HepG2 (cell line): ENCODE measurements around the gene RNF123. TPM values are rescaled to one million over a fixed set of nuclear protein-coding genes. Genes with fewer than 3 reads are reported as not detected.
A peak's percentile ranks its signal among the peaks of the same experiment; 100 is the strongest.

Experiments used
- ATM ChIP-seq: fragments of 450-650 bp; IDR thresholded peaks from 2 replicates; pipeline ENCODE4 v1.7.1; 2017; ENCODE audit warnings: mild to moderate bottlenecking, borderline replicate concordance
- DNMT3B ChIP-seq: conservative IDR thresholded peaks from 2 replicates; pipeline ENCODE4 v1.6.1; 2016; ENCODE audit warnings: missing biosample characterization, control low read depth
- FOXJ3 ChIP-seq: sonication (generic); formaldehyde crosslinking; IDR thresholded peaks from 2 replicates; pipeline ENCODE4 v1.4.0; 2020; ENCODE audit warnings: missing genetic modification reagents, mild to moderate bottlenecking, borderline replicate concordance
- KLF13 ChIP-seq: sonication (generic); formaldehyde crosslinking; IDR thresholded peaks from 2 replicates; pipeline ENCODE4 v1.4.0; 2020; ENCODE audit warnings: mild to moderate bottlenecking, missing genetic modification reagents
- SIX1 ChIP-seq: sonication (generic); formaldehyde crosslinking; IDR thresholded peaks from 2 replicates; pipeline ENCODE4 v1.4.0; 2020; ENCODE audit warnings: missing genetic modification reagents, borderline replicate concordance
- SMC3 ChIP-seq: IDR thresholded peaks from 2 replicates; pipeline ENCODE4 v1.6.1; 2011; ENCODE audit warnings: low read length, improper control_type of control experiment
- YEATS2 ChIP-seq: sonication (generic); formaldehyde crosslinking; IDR thresholded peaks from 2 replicates; pipeline ENCODE4 v1.4.0; 2020; ENCODE audit warnings: missing genetic modification reagents, borderline replicate concordance
- ZFP1 ChIP-seq: IDR thresholded peaks from 2 replicates; pipeline ENCODE4 v1.6.1; 2016
- ZNF331 ChIP-seq: sonication (generic); formaldehyde crosslinking; IDR thresholded peaks from 2 replicates; pipeline ENCODE4 v1.4.0; 2020; ENCODE audit warnings: missing genetic modification reagents
- ZNF780A ChIP-seq: sonication (generic); formaldehyde crosslinking; IDR thresholded peaks from 2 replicates; pipeline ENCODE4 v1.8.0; 2022; ENCODE audit warnings: mild to moderate bottlenecking, missing genetic modification reagents, moderate library complexity
- ZNF83 ChIP-seq: sonication (generic); formaldehyde crosslinking; IDR thresholded peaks from 2 replicates; pipeline ENCODE4 v1.4.0; 2020; ENCODE audit warnings: missing genetic modification reagents, mild to moderate bottlenecking, borderline replicate concordance
- polyA plus RNA-seq, 8 experiments: library from polyadenylated mRNA; depleted of rRNA in 3 of 8; stranded (reverse) in 7 of 8; unstranded in 1 of 8; fragments of >200 nt; fragmentation: Illumina TruSeq in 4 of 8; extraction: Trizol in 4 of 8; gene quantifications; 2 replicates each; pipeline versions ENCODE4 v1.2.1 to v1.2.3, GENCODE V29; 2011 to 2016; ENCODE audit warnings: low read depth in 4 of 8, missing spikeins in 1 of 8, mixed read lengths in 1 of 8; ENCODE audit not compliant: insufficient read depth in 1 of 8
- total RNA-seq, 5 experiments: library from RNA; depleted of rRNA; stranded (reverse); fragments of >200 nt; fragmentation: Illumina TruSeq; extraction: Trizol; gene quantifications; 2 replicates each; pipeline ENCODE4 v1.2.3, GENCODE V29; 2016; ENCODE audit warnings: low read depth in 1 of 5
- TF ChIP-seq, protein P1 (sequence below): sonication (generic); formaldehyde crosslinking; IDR thresholded peaks from 2 replicates; pipeline ENCODE4 v1.5.0; 2020; ENCODE audit warnings: missing genetic modification reagents, mild to moderate bottlenecking, borderline replicate concordance
- TF ChIP-seq, protein P2 (sequence below): sonication (generic); formaldehyde crosslinking; IDR thresholded peaks from 2 replicates; pipeline ENCODE4 v1.9.0; 2021; ENCODE audit warnings: mild to moderate bottlenecking, missing genetic modification reagents
- TF ChIP-seq, protein P3 (sequence below): sonication (generic); formaldehyde crosslinking; IDR thresholded peaks from 2 replicates; pipeline ENCODE4 v1.4.0; 2020; ENCODE audit warnings: mild to moderate bottlenecking, missing genetic modification reagents, borderline replicate concordance

The RNF123 gene
- total and polyA plus RNA-seq, 2 of the 13 experiments (the other 11 are each of a cell fraction or from before 2014, with no cell fraction given), result 29.9 to 82.2 TPM

DNA sequence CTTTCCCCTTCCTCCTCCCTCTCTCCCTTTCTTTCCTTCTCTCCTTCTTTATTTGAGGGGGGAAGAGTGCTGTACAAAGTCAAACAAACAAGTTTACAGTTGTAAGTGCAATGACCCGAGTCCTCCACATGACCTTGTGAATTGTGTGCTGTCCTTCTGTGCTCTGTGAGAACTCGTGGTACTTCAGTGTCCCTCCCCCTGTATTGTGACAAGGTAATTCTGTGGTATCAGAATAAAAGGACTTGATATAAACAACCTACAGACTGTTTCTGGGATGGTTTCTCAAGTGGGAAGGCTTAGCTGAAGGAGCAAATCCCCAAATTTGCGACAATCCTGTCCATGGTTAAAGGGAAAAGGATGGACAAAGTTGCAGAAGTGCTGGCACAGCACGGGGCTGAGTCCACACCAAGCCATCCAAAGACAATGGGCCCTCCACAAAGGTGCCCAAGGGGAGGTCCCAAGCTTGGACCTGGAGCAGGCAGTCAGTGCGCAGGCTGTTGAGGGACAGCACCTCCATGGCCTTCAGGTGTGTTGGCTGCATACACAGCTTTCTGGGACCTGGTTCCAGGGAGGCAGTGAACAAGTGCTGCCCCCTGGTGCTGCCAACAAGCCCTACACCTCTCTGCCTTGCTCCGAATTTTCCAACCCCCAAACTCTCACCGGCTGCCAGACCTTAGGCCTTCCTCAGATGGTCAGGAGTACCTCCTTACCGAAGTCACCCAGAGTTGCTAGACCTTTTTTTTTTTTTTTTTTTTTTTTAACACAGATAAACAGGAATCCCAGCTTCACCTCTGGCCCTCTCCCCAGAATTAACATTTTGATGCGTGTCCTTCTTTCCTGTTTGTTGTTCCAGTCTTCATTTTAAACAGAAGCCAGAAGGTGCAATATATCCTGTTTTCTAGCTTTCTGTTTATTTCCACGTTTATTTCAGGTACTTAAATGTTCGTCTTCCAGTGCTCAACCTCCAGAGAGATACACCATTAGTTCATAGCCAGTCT, 17.8 kb upstream of the RNF123 start (continued):
- TF ChIP-seq SIX1 (CRISPR knock-in tag), result no peak; the same call in 1 of the 2 replicates
- TF ChIP-seq ZNF83 (CRISPR knock-in tag), result no peak
- TF ChIP-seq, protein P1, sequence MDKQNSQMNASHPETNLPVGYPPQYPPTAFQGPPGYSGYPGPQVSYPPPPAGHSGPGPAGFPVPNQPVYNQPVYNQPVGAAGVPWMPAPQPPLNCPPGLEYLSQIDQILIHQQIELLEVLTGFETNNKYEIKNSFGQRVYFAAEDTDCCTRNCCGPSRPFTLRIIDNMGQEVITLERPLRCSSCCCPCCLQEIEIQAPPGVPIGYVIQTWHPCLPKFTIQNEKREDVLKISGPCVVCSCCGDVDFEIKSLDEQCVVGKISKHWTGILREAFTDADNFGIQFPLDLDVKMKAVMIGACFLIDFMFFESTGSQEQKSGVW (CRISPR knock-in tag), result no peak
- no peak for TF ChIP-seq ZNF780A (CRISPR knock-in tag)
- peak; percentile 95 for TF ChIP-seq SMC3
- TF ChIP-seq ZFP1 (CRISPR knock-in tag), result no peak
- no peak for TF ChIP-seq ATM
- peak; percentile 70 for TF ChIP-seq FOXJ3 (CRISPR knock-in tag)
- TF ChIP-seq YEATS2 (CRISPR knock-in tag), result peak; percentile 49; the same call in 1 of the 2 replicates
- no peak for TF ChIP-seq KLF13 (CRISPR knock-in tag)
- TF ChIP-seq, protein P2, sequence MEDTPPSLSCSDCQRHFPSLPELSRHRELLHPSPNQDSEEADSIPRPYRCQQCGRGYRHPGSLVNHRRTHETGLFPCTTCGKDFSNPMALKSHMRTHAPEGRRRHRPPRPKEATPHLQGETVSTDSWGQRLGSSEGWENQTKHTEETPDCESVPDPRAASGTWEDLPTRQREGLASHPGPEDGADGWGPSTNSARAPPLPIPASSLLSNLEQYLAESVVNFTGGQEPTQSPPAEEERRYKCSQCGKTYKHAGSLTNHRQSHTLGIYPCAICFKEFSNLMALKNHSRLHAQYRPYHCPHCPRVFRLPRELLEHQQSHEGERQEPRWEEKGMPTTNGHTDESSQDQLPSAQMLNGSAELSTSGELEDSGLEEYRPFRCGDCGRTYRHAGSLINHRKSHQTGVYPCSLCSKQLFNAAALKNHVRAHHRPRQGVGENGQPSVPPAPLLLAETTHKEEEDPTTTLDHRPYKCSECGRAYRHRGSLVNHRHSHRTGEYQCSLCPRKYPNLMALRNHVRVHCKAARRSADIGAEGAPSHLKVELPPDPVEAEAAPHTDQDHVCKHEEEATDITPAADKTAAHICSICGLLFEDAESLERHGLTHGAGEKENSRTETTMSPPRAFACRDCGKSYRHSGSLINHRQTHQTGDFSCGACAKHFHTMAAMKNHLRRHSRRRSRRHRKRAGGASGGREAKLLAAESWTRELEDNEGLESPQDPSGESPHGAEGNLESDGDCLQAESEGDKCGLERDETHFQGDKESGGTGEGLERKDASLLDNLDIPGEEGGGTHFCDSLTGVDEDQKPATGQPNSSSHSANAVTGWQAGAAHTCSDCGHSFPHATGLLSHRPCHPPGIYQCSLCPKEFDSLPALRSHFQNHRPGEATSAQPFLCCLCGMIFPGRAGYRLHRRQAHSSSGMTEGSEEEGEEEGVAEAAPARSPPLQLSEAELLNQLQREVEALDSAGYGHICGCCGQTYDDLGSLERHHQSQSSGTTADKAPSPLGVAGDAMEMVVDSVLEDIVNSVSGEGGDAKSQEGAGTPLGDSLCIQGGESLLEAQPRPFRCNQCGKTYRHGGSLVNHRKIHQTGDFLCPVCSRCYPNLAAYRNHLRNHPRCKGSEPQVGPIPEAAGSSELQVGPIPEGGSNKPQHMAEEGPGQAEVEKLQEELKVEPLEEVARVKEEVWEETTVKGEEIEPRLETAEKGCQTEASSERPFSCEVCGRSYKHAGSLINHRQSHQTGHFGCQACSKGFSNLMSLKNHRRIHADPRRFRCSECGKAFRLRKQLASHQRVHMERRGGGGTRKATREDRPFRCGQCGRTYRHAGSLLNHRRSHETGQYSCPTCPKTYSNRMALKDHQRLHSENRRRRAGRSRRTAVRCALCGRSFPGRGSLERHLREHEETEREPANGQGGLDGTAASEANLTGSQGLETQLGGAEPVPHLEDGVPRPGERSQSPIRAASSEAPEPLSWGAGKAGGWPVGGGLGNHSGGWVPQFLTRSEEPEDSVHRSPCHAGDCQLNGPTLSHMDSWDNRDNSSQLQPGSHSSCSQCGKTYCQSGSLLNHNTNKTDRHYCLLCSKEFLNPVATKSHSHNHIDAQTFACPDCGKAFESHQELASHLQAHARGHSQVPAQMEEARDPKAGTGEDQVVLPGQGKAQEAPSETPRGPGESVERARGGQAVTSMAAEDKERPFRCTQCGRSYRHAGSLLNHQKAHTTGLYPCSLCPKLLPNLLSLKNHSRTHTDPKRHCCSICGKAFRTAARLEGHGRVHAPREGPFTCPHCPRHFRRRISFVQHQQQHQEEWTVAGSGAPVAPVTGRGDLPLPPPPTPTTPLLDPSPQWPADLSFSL (CRISPR knock-in tag), result peak; percentile 66; the same call in 1 of the 2 replicates
- no peak for TF ChIP-seq DNMT3B (CRISPR knock-in tag)
- TF ChIP-seq, protein P3, sequence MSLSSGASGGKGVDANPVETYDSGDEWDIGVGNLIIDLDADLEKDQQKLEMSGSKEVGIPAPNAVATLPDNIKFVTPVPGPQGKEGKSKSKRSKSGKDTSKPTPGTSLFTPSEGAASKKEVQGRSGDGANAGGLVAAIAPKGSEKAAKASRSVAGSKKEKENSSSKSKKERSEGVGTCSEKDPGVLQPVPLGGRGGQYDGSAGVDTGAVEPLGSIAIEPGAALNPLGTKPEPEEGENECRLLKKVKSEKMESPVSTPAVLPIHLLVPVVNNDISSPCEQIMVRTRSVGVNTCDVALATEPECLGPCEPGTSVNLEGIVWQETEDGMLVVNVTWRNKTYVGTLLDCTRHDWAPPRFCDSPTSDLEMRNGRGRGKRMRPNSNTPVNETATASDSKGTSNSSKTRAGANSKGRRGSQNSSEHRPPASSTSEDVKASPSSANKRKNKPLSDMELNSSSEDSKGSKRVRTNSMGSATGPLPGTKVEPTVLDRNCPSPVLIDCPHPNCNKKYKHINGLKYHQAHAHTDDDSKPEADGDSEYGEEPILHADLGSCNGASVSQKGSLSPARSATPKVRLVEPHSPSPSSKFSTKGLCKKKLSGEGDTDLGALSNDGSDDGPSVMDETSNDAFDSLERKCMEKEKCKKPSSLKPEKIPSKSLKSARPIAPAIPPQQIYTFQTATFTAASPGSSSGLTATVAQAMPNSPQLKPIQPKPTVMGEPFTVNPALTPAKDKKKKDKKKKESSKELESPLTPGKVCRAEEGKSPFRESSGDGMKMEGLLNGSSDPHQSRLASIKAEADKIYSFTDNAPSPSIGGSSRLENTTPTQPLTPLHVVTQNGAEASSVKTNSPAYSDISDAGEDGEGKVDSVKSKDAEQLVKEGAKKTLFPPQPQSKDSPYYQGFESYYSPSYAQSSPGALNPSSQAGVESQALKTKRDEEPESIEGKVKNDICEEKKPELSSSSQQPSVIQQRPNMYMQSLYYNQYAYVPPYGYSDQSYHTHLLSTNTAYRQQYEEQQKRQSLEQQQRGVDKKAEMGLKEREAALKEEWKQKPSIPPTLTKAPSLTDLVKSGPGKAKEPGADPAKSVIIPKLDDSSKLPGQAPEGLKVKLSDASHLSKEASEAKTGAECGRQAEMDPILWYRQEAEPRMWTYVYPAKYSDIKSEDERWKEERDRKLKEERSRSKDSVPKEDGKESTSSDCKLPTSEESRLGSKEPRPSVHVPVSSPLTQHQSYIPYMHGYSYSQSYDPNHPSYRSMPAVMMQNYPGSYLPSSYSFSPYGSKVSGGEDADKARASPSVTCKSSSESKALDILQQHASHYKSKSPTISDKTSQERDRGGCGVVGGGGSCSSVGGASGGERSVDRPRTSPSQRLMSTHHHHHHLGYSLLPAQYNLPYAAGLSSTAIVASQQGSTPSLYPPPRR (CRISPR knock-in tag), result peak; percentile 43; the same call in 1 of the 2 replicates
- no peak; the same call in 1 of the 2 replicates for TF ChIP-seq ZNF331 (CRISPR knock-in tag)
